Measurements from ENCODE around the gene ZNF846.
"Not testable (repeated sequence)": the region's sequence is repeated elsewhere in the genome, so short reads cannot be mapped to it uniquely, and the experiment has no call there.

The ZNF846 gene

DNA sequence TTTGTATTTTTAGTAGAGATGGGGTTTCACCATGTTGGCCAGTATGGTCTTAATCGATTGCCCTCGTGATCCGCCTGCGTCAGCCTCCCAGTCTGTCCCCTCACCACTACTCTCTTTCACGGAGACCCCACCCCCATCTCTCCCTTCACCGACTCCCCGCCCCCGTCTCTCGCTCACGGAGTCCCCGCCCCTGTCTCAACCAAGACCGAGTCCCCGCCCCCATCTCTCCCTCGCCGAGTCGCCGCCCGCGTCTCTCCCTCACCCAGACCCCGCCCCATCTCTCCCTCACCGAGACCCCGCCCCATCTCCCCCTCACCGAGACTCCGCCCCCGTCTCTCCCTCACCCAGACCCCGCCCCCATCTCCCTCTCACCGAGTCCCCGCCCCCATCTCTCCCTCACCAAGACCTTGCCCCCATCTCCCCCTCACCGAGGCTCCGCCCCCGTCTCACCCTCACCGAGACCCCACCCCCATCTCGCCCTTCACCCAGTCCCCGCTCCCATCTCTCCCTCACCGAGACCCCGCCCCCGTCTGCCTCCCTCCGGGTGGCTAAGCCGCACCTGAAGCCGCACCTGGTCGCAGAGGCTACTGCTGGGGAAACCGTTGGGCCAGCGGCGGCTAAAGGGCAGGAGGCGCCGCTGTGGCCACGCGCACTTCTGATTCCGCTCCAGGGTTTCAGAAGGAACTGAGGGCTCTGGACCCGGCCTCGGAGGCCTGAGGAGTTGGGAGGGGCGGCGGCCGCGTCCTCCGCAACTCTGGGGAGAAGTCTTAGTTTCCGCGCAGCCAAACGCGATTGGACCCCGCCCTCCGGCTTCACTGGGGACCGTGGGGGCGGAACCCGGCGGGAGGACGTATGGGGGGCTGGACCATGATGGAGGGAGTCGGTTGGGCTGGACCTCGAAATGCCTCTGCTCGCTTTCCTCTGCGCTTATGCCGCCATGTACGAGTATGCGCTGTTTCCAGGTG lies 17.1 kb upstream of the ZNF846 start:
- in situ Hi-C loops (cut with HindIII; ENCODE audit: low sequenced_read_pairs): no loop called here

DNA sequence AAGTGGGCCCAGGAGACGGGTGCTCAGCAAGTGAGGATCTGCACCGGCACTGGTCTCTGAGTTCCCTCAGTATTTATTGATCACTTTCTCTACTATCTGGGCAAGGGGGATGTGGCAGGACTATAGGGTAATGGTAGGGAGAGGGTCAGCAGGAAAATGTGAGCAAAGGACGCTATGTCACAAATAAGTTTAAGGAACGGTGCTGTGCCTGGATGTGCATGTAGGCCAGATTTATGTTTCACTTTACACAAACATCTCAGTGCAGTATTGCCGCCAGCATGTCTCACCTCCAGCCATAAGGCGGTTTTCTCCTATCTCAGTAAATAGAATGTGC lies 15.6 kb upstream of the ZNF846 start:
- in situ Hi-C loops (cut with HindIII; ENCODE audit: low sequenced_read_pairs): not testable (repeated sequence)

DNA sequence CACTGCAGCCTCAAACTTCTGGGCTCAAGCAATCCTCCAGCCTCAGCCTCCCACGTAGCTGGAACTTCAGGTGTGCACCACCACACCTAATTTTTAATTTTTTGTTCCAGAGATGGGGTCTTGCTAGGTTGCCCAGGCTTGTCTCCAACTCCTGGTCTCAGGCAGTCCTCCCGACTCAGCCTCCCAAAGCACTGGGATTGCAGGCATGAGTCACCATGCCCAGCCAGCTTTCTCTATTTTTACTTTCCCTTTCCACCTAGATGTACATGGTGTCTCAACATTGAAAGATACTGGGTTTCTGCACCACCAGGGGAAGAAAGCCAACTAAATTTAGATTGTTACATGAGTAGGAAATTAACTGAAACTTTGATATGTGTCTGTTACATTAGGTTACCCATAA lies 13.8 kb upstream of the ZNF846 start:
- in situ Hi-C loops (cut with HindIII; ENCODE audit: low sequenced_read_pairs): no loop called here

DNA sequence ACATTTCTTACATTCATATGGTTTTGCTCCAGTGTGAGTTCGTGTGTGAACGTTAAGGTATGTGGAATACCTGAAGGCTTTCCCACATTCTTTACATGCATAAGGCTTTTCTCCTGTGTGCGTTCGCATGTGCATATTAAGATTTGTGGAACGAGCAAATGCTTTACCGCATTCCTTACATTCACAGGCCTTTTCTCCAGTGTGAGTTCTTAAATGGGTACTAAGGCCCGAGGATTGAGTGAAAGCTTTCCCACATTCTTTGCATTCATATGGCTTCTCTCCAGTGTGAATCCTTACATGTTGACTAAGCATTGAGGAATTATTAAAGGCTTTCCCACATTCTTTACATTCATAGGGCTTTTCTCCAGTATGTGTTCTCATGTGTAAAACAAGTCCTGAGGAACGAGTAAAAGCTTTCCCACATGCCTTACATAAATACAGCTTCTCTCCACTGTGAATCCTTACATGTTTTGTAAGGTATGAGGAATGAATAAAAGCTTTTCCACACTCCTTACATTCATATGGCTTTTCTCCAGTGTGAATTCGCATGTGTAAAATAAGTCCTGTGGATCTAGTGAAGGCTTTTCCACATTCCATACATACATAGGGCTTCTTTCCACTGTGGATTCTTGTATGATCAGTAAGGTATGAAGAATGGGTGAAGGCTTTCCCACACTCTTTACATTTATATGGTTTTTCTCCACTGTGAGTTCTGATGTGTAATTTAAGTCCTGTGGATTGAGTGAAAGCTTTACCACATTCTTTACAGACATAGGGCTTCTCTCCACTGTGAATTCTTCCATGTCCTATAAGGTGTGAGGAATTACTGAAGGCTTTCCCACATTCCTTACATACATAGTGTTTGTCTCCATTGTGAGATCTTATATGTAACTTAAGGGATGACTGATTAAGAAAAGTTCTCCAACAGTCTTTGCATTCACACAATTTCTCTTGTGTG lies 10.7 kb downstream of the ZNF846 start:
- in situ Hi-C loops (cut with HindIII; ENCODE audit: low sequenced_read_pairs): no loop called here

DNA sequence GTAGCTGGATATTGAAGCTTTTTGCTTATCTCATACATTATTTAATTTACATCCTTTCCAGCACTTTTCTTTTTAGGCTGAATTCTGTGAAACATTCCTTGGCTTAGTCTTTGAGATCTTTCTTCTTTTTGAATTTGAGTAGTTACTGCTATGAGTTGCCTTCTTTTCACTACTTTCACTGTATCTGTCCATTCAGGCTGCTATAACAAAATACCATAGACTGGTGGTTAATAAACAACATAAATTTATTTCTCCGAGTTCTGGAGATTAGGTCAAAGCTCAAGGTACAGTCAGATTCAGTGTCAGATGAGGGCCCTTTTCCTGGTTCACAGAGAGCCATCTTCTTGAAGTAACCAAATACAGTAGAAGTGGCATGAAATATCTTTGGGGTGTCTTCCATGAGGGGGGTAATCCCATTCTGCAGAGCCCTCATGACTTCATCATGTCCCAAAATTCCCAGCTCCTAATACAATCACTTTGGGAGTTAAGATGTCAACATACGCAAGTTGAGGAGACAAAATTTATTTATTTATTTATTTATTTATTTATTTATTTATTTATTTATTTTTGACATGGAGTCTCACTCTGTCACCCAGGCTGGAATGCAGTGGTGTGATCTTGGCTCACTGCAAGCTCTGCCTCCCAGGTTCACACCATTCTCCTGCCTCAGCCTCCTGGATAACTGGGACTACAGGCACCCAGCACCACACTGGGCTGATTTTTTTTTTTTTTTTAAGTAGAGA lies 15.7 kb downstream of the ZNF846 start:
- in situ Hi-C loops (cut with HindIII; ENCODE audit: low sequenced_read_pairs): no loop called here

DNA sequence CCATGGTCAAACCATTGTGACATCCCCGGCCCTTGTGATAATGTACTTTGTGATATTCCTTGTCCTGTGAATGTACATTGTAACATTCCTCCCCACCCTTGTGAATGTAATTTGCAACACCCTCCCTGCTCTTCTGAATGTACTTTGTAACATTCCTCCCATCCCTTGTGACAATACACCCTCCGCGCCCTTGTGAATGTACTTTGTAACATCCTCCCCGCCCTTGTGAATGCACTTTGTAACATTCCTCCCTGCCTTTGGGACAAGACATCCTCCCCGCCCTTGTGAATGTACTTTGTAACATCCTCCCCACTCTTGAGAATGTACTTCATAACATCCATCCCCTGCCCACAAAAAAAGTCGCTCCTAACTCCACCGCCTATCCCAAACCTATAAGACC lies 17.1 kb downstream of the ZNF846 start:
- in situ Hi-C loops (cut with HindIII; ENCODE audit: low sequenced_read_pairs): no loop called here

DNA sequence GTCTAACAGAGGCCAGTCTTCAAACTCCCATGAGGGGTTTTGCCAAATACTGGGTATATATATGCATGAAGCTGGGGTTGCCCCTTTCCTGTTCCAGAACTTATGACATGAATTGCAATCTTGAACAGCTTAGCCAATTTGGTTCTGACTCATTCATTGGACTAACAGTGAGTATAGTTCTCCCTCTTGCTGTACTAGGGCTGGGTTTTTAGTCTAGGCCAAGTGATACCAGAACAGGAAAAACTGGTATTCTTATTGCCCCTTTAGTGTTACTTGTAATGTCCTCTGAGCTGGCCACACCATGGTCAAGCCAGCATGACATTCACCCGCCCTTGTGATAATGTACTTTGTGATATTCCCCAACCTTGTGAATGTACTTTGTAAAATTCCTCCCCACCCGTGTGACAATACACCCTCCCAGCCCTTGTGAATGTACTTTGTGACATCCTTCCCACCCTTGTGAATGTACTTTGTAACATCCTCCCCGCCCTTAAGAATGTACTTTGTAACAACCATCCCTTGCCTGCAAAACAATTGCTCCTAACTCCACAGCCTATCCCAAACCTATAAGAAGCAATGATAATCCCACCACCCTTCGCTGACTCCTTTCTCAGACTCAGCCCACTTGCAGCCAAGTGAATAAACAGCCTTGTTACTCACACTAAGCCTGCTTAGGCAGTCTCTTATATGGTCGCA lies 26.9 kb downstream of the ZNF846 start:
- in situ Hi-C loops (cut with HindIII; ENCODE audit: low sequenced_read_pairs): no loop called here

DNA sequence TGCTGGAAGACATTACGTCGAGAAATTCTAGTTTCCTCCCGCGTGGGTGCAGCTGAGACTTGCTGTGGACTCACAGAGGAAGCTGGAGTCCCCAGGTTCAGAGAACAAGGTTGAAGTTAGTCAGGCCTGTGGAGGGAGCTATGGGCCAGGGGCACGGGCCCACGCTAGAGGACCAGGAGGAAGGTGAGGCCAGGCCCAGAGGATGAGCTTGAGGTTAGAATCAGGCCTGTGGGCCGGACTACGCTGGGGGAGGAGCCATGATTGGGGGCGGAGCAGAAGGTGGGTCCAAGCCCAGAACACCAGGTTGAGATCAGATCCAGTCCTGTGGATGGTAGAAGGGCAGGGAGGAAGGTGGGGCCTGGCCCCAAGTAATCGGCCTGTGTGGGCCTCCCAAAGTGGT lies 32.6 kb downstream of the ZNF846 start:
- in situ Hi-C loops (cut with HindIII; ENCODE audit: low sequenced_read_pairs): no loop called here

DNA sequence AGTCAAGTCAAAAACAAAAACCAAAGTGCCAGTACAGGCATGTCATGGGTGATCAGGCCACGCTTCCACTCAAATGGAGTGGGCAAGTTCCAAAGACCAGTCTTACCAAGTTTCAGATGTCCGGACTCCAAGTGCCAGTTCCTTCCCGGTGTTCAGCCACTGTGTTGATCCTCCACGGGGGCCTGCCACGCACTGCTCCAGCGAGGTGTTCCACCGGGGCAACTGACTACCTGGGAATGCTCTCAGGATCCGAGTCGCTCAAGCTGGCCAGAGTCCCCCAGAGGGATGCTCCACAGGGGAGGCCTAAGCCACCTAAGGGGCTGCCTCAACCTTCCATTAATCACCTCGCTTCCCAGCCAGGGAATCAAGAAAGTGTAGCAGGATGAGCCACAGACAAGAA lies 38.5 kb downstream of the ZNF846 start:
- in situ Hi-C loops (cut with HindIII; ENCODE audit: low sequenced_read_pairs): not testable (repeated sequence)

DNA sequence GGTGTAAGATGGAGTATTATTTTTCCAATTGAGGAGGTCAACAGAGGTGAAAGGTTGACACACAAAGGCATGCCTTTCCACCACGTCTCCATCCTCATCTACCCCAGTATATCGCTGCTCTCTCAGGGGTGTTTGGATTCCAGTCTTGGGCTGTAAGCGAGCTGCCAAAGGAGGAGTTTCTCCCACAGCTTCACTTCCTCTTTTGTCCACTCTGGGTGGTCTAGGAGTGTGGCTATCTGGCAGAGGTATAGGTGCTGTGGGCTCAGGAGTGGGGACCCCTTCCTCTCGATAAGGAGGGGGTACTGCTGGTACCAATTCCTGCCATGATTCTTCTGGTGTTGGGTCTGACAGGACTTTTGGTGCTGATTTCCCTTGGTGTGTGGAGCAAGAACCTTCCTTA lies 39.4 kb downstream of the ZNF846 start:
- in situ Hi-C loops (cut with HindIII; ENCODE audit: low sequenced_read_pairs): no loop called here

DNA sequence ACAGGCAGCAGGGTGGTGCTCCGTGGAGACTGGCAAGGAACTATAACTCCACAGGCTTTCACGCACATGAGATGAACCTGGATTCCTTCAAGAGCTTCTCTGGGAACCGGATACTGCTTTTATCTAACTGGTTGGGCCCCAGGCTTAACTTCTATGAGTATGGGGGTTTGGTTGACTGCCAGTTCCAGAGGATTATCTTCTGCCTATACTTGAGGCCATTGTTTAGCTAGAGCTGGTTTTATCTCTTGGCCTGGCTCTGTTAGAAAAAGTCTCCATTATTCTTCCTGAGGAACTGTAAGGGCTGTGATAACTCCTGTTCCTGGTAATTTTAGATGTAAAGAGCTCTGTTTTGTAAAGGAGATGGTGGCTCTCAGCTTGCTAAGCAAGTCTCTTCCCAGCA lies 40.9 kb downstream of the ZNF846 start:
- in situ Hi-C loops (cut with HindIII; ENCODE audit: low sequenced_read_pairs): no loop called here

DNA sequence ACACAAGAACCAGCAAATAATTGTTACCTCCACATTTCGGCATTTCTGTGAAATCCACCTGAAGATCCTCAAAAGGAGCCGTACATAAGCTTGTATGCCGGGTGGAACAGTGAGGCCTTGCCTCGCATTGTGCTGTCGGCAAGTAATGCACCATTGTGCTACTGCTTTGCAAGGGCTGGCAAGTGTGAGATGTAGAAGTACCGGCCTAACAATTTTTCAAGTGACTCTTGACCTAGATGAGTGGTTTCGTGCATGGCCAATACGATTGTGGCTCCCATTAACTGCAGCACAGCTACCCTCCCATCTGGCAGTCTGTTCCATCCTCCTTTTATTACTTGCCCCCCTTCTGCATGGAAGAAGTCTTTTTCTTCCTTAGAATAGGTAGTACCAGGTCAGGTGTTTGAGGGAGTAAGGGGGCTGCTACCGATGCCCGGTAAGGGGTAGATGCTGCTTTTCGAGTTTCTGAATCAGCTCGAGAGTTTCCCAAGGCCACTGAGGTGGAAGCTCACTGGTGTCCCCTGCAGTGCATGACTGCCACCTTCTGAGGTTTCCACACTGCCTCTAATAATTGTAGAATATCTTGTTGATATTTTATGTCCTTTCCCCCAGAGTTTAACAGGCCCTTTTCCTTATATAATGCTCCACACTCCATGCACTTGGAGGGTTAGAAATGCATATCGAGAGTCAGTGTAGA lies 42.9 kb downstream of the ZNF846 start:
- in situ Hi-C loops (cut with HindIII; ENCODE audit: low sequenced_read_pairs): not testable (repeated sequence)

DNA sequence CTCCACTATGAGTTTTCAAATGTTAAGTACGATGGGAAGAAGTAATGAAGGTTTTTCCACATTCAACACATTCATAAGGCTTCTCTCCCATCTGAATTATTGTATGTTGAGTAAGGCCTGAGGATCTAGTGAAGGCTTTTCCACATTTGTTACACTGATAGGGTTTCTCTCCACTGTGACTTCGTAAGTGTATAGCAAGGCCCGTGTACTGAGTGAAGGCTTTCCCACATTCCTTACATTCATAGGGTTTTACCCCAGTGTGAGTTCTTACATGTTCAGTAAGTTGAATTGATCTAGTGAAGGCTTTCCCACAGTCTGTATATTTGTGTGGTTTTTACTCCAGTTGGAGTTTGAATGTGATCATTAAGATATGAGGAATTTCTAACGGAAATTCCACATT lies 44.4 kb downstream of the ZNF846 start:
- in situ Hi-C loops (cut with HindIII; ENCODE audit: low sequenced_read_pairs): no loop called here

DNA sequence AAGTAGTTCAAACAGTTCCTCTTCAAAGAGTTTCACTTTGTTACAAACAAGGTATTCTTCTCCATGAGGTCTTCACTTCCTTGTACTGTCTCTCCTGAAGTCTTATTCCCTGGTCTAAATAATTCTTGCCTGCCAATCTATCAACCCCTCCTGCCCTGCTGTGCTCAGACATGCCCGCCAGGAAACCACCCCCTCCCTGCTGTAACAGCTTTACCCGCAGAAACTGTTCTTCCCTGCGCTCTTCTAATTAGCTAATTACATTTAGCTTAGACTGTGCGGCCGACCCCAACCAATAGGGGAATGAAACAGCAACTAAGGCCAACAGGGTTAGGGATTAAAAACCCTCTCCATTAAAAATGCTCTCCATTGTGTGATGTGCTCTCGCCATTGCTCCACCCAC lies 46.7 kb downstream of the ZNF846 start:
- in situ Hi-C loops (cut with HindIII; ENCODE audit: low sequenced_read_pairs): no loop called here

DNA sequence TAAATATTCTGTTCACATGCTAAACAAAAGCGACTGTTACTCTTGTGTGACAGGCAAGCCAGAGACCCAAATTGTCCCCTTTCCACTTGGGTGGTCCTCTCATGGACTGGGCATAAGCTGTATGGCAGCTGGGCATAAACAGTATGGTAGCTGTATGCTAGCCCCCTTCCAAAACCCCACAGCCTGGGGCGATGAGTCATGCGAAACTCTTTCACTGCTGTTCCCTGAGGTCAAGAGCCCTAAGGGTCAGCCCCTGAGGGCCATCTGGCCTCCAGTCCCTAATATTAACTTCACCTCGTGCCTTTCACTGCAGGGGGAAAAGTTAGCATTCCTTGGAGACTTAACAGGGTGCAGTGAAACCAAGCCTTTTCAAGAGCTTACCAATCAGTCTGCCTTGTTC lies 48.0 kb downstream of the ZNF846 start:
- in situ Hi-C loops (cut with HindIII; ENCODE audit: low sequenced_read_pairs): no loop called here

DNA sequence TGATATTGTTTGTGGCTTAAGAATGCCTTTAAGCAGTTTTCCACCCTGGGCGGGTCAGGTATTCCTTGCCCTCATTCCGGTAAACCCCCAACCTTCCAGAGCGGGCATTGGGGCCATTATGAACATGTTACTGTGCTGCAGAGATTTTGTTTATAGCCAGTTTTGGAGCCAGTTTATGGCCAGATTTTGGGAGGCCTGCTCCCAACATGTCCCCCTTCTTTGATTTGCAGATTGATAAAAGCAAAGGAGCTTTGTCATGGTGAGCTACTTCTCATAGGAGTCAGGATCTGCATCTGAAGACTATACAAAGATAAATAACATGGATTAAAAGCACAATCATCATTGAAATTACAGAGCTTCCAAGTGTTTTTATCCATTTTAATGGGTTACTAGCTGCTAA lies 56.7 kb downstream of the ZNF846 start:
- in situ Hi-C loops (cut with HindIII; ENCODE audit: low sequenced_read_pairs): no loop called here

DNA sequence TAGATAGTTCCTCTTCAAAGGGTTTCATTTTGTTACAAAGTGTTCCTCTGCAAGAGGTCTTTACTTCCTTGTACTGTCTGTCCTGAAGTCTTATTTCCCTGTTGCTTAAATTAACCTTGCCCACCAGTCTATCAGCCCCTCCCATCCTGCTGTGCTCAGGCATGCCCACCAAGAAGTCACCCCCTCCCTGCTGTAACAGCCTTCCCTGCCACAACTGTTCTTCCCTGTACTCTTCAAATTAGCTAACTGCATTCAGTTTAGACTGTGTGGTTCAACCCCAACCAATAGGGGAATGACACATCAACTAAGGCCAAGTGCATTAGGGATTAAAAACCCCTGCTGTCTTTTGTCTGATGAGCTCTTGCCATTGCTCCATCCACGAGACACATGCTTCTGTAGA lies 59.2 kb downstream of the ZNF846 start:
- in situ Hi-C loops (cut with HindIII; ENCODE audit: low sequenced_read_pairs): no loop called here

DNA sequence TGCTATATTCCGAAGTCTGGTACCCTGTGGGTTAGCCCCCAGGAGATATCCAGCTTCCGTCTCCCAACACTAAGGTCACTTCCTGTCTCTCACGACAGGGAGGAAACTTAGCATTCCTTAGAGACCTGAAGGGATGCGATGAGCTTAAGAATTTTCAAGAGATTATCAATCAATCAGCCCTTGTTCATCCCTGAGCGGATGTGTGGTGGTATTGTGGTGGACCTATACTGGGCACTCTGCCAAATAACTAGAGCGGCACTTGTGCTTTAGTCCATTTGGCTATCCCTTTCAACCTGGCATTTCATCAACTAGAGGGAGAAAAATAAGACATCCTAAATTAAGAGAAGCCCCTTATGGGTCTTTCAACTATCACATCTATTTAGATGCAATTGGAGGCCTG lies 62.7 kb downstream of the ZNF846 start:
- in situ Hi-C loops (cut with HindIII; ENCODE audit: low sequenced_read_pairs): no loop called here

DNA sequence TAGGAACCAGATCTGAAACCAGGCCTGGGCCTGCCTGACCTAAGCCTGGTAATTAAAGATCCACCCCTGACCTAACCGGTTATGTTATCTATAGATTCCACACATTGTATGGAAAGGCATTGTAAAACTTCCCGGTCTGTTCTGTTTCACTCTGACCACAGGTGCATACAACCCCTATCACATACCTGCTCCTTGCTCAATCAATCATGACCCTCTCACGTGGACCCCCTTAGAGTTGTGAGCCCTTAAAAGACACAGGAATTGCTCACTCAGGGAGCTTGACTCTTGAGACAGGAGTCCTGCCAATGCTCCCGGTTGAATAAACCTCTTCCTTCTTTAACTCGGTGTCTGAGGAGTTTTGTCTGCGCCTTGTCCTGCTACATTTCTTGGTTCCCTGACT lies 66.4 kb downstream of the ZNF846 start:
- in situ Hi-C loops (cut with HindIII; ENCODE audit: low sequenced_read_pairs): no loop called here
